NCI-H82 (cell line): ENCODE data around the gene TEPSIN.
A peak's percentile ranks its signal among the peaks of the same experiment; 100 is the strongest.

Experiments used
- DNase-seq: peaks from one replicate; lab custom pipeline; 2025; lab: John Stamatoyannopoulos, UW

The TEPSIN gene

GRCh38 chr17:81249223-81250040 lies 10.6 kb upstream of the TEPSIN start:
- DNase-seq: peak; percentile 56

GRCh38 chr17:81248649-81249048 lies 9.8 kb upstream of the TEPSIN start:
- DNase-seq: no peak

- no peak for DNase-seq
Measured at GRCh38 chr17:81247339-81247990, 8.6 kb upstream of the TEPSIN start.

GRCh38 chr17:81246679-81247338 lies 8.0 kb upstream of the TEPSIN start:
- peak; percentile 21 for DNase-seq

GRCh38 chr17:81246343-81246670 lies 7.5 kb upstream of the TEPSIN start:
- no peak for DNase-seq

GRCh38 chr17:81245665-81246342 lies 6.9 kb upstream of the TEPSIN start:
- no peak for DNase-seq

- peak; percentile 29 for DNase-seq
Measured at GRCh38 chr17:81245024-81245664, 6.3 kb upstream of the TEPSIN start.

- DNase-seq: no peak
Measured at GRCh38 chr17:81244358-81245023, 5.6 kb upstream of the TEPSIN start.

GRCh38 chr17:81243333-81243664 lies 4.4 kb upstream of the TEPSIN start:
- no peak for DNase-seq

- DNase-seq: no peak
Measured at GRCh38 chr17:81242421-81243332, 3.8 kb upstream of the TEPSIN start.

GRCh38 chr17:81241648-81242420 lies 3.0 kb upstream of the TEPSIN start:
- peak; percentile 83 for DNase-seq

GRCh38 chr17:81241203-81241602 lies 2.3 kb upstream of the TEPSIN start:
- DNase-seq: no peak

GRCh38 chr17:81240761-81241160 lies 1.9 kb upstream of the TEPSIN start:
- DNase-seq: no peak

- peak; percentile 38 for DNase-seq
Measured at GRCh38 chr17:81239714-81240555, 1.1 kb upstream of the TEPSIN start.

GRCh38 chr17:81238490-81238814 lies 403 bp downstream of the TEPSIN start:
- DNase-seq: no peak

GRCh38 chr17:81237591-81238489 lies 1.0 kb downstream of the TEPSIN start:
- no peak for DNase-seq

GRCh38 chr17:81236784-81237183 lies 2.1 kb downstream of the TEPSIN start:
- no peak for DNase-seq
